ENCODE measurements around the gene IGFALS.

Gene IGFALS

DNA sequence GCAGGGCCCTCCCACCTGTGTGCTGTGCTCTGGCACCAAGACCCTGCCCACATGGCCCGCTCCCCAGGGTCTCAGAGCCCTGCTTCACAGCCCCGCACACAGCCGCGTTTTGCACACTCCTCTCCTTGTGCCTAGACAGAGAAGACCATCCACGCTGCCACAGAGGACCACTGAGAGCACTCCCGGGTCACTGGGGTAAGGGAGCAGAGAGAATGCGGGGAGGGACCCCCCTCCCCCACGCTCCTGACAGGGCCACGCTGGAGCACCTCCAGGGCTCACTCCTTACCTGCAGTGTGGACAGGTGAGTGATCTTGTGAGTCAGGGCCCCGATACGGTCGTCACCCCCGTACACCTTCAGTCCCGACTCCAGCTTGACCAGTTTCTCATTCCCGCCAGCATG is 26.1 kb upstream of the IGFALS start:
- Histone ChIP-seq H3K4me3 (ENCODE audit: low read depth in 1 of 2, low read length in 2 of 2) (no peak overlapping the region), H4K20me1 (ENCODE audit: insufficient read depth, low read length) (peaks cover 11% of the 10 kb centered on the region), H3K4me2 (ENCODE audit: insufficient read depth, low read length) (no peak overlapping the region), H2AFZ (ENCODE audit: low read depth, low read length) (no peak overlapping the region), H3K27me3 (ENCODE audit: insufficient read depth, low read length, poor library complexity) (no peaks in the 10 kb centered on the region), H3K9ac (ENCODE audit: low read depth, low read length) (no peak overlapping the region), H3K36me3 (ENCODE audit: insufficient read depth, low read length) (peaks cover 72% of the 10 kb centered on the region), H3K79me2 (ENCODE audit: insufficient read depth, low read length) (peaks cover 17% of the 10 kb centered on the region), H3K4me1 (ENCODE audit: insufficient read depth, low read length) (peaks cover 9% of the 10 kb centered on the region), H3K27ac (ENCODE audit: low read length) (no peak overlapping the region), H3K9me3 (ENCODE audit: insufficient read depth, low read length, severe bottlenecking) (no peaks in the 10 kb centered on the region)
- TF ChIP-seq, protein P1, sequence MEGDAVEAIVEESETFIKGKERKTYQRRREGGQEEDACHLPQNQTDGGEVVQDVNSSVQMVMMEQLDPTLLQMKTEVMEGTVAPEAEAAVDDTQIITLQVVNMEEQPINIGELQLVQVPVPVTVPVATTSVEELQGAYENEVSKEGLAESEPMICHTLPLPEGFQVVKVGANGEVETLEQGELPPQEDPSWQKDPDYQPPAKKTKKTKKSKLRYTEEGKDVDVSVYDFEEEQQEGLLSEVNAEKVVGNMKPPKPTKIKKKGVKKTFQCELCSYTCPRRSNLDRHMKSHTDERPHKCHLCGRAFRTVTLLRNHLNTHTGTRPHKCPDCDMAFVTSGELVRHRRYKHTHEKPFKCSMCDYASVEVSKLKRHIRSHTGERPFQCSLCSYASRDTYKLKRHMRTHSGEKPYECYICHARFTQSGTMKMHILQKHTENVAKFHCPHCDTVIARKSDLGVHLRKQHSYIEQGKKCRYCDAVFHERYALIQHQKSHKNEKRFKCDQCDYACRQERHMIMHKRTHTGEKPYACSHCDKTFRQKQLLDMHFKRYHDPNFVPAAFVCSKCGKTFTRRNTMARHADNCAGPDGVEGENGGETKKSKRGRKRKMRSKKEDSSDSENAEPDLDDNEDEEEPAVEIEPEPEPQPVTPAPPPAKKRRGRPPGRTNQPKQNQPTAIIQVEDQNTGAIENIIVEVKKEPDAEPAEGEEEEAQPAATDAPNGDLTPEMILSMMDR (IDR thresholded peaks at IDR 0.05; ENCODE audit: borderline replicate concordance, extremely low read depth, low read length, poor library complexity, severe bottlenecking): no peak
- no peak for TF ChIP-seq EZH2 (IDR thresholded peaks at IDR 0.05; ENCODE audit: borderline replicate concordance, low read depth, low read length, severe bottlenecking)
- no peak for ATAC-seq (ENCODE audit: insufficient read depth, low read depth)
- DNase-seq: no peak

DNA sequence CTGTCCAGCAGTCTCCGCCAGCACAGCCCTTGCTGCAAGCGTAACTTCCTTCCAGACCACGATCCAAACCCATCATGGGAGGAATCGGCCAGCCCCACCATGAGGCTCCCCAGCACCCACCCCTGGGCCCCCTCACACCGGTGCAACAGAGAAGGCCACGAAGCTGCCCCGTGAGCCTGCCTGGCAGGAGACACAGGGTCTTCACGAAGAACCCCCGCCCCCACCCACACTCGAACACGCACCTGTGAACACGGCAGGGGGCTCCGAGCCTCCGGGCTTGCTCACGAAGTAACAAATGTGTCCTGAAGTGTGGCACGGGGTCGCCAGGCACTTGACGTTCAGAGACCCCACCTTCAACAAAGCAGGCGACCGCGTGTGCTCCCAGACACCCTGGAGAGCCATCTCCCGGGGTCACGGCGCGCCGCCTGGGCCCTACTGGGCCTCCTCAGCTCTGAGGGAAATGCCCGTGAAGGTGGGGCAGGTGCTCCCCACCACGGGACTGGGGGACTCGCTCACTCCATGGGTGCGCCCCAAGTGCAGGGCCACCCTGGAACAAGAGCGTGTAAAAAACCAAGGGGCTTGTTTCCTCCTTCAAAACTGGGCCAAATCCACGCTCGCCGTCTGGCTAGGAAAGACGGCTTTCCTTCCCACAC is 25.5 kb upstream of the IGFALS start:
- no peaks in the 10 kb centered on the region for H3K27me3 ChIP-seq (ENCODE audit: insufficient read depth, low read length, poor library complexity)
- H4K20me1 ChIP-seq (ENCODE audit: insufficient read depth, low read length): peaks cover 7% of the 10 kb centered on the region
- H3K27ac ChIP-seq (ENCODE audit: low read length): no peak overlapping the region
- ATAC-seq (ENCODE audit: insufficient read depth, low read depth) (no peak), DNase-seq (no peak)
- peaks cover 11% of the 10 kb centered on the region for H3K79me2 ChIP-seq (ENCODE audit: insufficient read depth, low read length)
- H3K4me1 ChIP-seq (ENCODE audit: insufficient read depth, low read length): peaks cover 3% of the 10 kb centered on the region; the same call in 1 of the 2 replicates
- no peak for TF ChIP-seq EZH2 (IDR thresholded peaks at IDR 0.05; ENCODE audit: borderline replicate concordance, low read depth, low read length, severe bottlenecking)
- TF ChIP-seq, protein P1 (IDR thresholded peaks at IDR 0.05; ENCODE audit: borderline replicate concordance, extremely low read depth, low read length, poor library complexity, severe bottlenecking): no peak
- H3K36me3 ChIP-seq (ENCODE audit: insufficient read depth, low read length): peaks cover 73% of the 10 kb centered on the region
- H3K4me2 ChIP-seq (ENCODE audit: insufficient read depth, low read length): no peak overlapping the region
- no peak overlapping the region for H3K4me3 ChIP-seq (ENCODE audit: low read depth in 1 of 2, low read length in 2 of 2)
- H2AFZ ChIP-seq (ENCODE audit: low read depth, low read length): no peak overlapping the region
- no peaks in the 10 kb centered on the region for H3K9me3 ChIP-seq (ENCODE audit: insufficient read depth, low read length, severe bottlenecking)
- no peak overlapping the region for H3K9ac ChIP-seq (ENCODE audit: low read depth, low read length)

DNA sequence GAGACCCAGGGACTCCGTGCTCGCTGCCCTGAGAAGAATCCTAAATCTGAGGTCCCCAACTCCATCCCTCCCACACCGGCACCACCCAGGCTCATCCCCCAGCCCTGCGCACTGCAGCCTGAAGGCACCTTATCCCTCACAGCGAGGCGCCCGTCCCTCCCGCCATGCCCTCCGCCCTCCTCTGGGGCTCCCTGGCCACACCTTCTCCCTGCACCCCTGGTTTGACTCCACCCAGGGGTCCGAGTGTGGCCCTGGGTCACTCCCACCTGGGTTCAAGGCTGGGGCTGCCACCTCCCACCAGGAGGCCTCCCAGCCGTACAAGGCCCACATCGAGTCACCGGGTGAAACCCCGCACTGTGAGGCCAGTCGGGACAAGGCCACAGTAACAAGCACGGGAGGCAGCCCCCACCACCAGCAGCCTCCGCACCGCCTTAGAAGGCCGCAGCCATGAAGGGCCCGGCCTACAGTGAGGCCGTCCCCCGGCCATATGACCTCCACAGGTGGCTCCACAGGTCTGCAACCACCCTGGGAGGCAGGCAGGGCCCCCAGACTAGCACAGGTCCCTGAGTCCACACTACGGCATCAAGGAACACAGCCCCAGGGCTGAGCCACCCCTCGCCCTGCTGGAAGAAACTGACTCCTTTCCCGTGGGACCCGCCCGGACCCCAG is 24.8 kb upstream of the IGFALS start:
- peaks cover 79% of the 10 kb centered on the region for H3K36me3 ChIP-seq (ENCODE audit: insufficient read depth, low read length)
- DNase-seq: no peak
- TF ChIP-seq EZH2 (IDR thresholded peaks at IDR 0.05; ENCODE audit: borderline replicate concordance, low read depth, low read length, severe bottlenecking): no peak
- TF ChIP-seq, protein P1 (IDR thresholded peaks at IDR 0.05; ENCODE audit: borderline replicate concordance, extremely low read depth, low read length, poor library complexity, severe bottlenecking): no peak
- peaks cover 7% of the 10 kb centered on the region; the same call in 1 of the 2 replicates for H3K79me2 ChIP-seq (ENCODE audit: insufficient read depth, low read length)
- H4K20me1 ChIP-seq (ENCODE audit: insufficient read depth, low read length): peaks cover 3% of the 10 kb centered on the region
- H3K4me3 ChIP-seq (ENCODE audit: low read depth in 1 of 2, low read length in 2 of 2): no peak overlapping the region
- H3K9me3 ChIP-seq (ENCODE audit: insufficient read depth, low read length, severe bottlenecking): no peaks in the 10 kb centered on the region
- no peak overlapping the region for H3K4me2 ChIP-seq (ENCODE audit: insufficient read depth, low read length)
- H3K27me3 ChIP-seq (ENCODE audit: insufficient read depth, low read length, poor library complexity): no peaks in the 10 kb centered on the region
- no peak for ATAC-seq (ENCODE audit: insufficient read depth, low read depth)
- H3K4me1 ChIP-seq (ENCODE audit: insufficient read depth, low read length): no peaks in the 10 kb centered on the region
- no peak overlapping the region for H3K27ac ChIP-seq (ENCODE audit: low read length)
- no peak overlapping the region for H3K9ac ChIP-seq (ENCODE audit: low read depth, low read length)
- no peak overlapping the region for H2AFZ ChIP-seq (ENCODE audit: low read depth, low read length)
